Astrocyte (in vitro differentiated cells and primary cell): ENCODE results near the gene OSBP. TPM values are rescaled to one million over a fixed set of nuclear protein-coding genes. Genes with fewer than 3 reads are reported as not detected.

Experiments used
- DNase-seq: peaks from one replicate; pipeline ENCODE4 v3.0.0-alpha.2; 2010; ENCODE audit warnings: low read depth
- FAIRE-seq: peaks from 2 replicates; lab custom pipeline; 2011; peaks lifted over from hg19 to GRCh38; lab: Jason Lieb, UNC
- H2AFZ ChIP-seq: 2 replicates; pipeline ENCODE4 v1.6.0; 2012; ENCODE audit warnings: low read depth, low read length, inconsistent platforms
- H3K27ac ChIP-seq: 2 replicates; pipeline ENCODE4 v1.5.1; 2011; ENCODE audit warnings: low read depth, low read length, inconsistent platforms
- H3K27me3 ChIP-seq: 2 replicates; pipeline ENCODE4 v1.6.0; 2011; ENCODE audit warnings: low read length, inconsistent platforms; ENCODE audit not compliant: insufficient read depth
- H3K36me3 ChIP-seq: 2 replicates; pipeline ENCODE4 v1.5.1; 2011; ENCODE audit warnings: low read length, inconsistent platforms; ENCODE audit not compliant: insufficient read depth
- H3K4me1 ChIP-seq: 2 replicates; pipeline ENCODE4 v1.5.1; 2011; ENCODE audit warnings: low read length, inconsistent platforms; ENCODE audit not compliant: insufficient read depth
- H3K4me2 ChIP-seq: 2 replicates; pipeline ENCODE4 v1.6.0; 2012; ENCODE audit warnings: low read length, inconsistent platforms
- H3K4me3 ChIP-seq: 2 replicates; pipeline ENCODE4 v1.5.1; 2011; ENCODE audit warnings: low read depth, mild to moderate bottlenecking, low read length, inconsistent platforms; ENCODE audit not compliant: insufficient read depth
- H3K79me2 ChIP-seq: 2 replicates; pipeline ENCODE4 v1.6.0; 2012; ENCODE audit warnings: mild to moderate bottlenecking, low read length, inconsistent platforms; ENCODE audit not compliant: insufficient read depth
- H3K9ac ChIP-seq: 2 replicates; pipeline ENCODE4 v1.6.0; 2012; ENCODE audit warnings: mild to moderate bottlenecking, low read length, inconsistent platforms
- H3K9me3 ChIP-seq: 2 replicates; pipeline ENCODE4 v1.5.1; 2012; ENCODE audit warnings: low read depth, mild to moderate bottlenecking, low read length, inconsistent platforms; ENCODE audit not compliant: insufficient read depth
- H4K20me1 ChIP-seq: 2 replicates; pipeline ENCODE4 v1.6.0; 2012; ENCODE audit warnings: low read length, inconsistent platforms; ENCODE audit not compliant: insufficient read depth
- H3K27ac Mint-ChIP-seq: one replicate; pipeline ENCODE4 v1.8.0; 2021; ENCODE audit warnings: mild to moderate bottlenecking, mixed read lengths; ENCODE audit not compliant: unreplicated experiment
- H3K27me3 Mint-ChIP-seq: one replicate; pipeline ENCODE4 v1.8.0; 2021; ENCODE audit warnings: low read depth, mixed read lengths; ENCODE audit not compliant: unreplicated experiment
- H3K36me3 Mint-ChIP-seq: one replicate; pipeline ENCODE4 v1.8.0; 2021; ENCODE audit warnings: low read depth, mixed read lengths; ENCODE audit not compliant: unreplicated experiment
- H3K4me1 Mint-ChIP-seq: one replicate; pipeline ENCODE4 v1.8.0; 2021; ENCODE audit warnings: low read depth, mixed read lengths; ENCODE audit not compliant: unreplicated experiment
- H3K4me3 Mint-ChIP-seq: one replicate; pipeline ENCODE4 v1.8.0; 2021; ENCODE audit warnings: mild to moderate bottlenecking, moderate library complexity, mixed read lengths; ENCODE audit not compliant: unreplicated experiment
- H3K9me3 Mint-ChIP-seq: one replicate; pipeline ENCODE4 v1.8.0; 2021; ENCODE audit warnings: mild to moderate bottlenecking, mixed read lengths; ENCODE audit not compliant: unreplicated experiment
- CTCF ChIP-seq: IDR thresholded peaks from 2 replicates; pipeline ENCODE4 v1.5.1; 2011; ENCODE audit warnings: low read depth, mild to moderate bottlenecking, inconsistent platforms, low read length, moderate library complexity; ENCODE audit not compliant: insufficient read depth
- EZH2 ChIP-seq: IDR thresholded peaks from 2 replicates; pipeline ENCODE4 v1.6.1; 2012; ENCODE audit warnings: mild to moderate bottlenecking, low read length, inconsistent platforms; ENCODE audit not compliant: insufficient read depth
- total RNA-seq: library from RNA; stranded (reverse); gene quantifications from 2 replicates; pipeline ENCODE4 v1.2.1, GENCODE V29; 2021

The OSBP gene
- total RNA-seq, 1 donor from 2014 or later = 48.6 TPM

GRCh38 chr11:59611570-59612565, 3.7 kb downstream of the OSBP start:
- H3K4me3 ChIP-seq = no peak overlapping the region
- peaks cover 15% of the 10 kb centered on the region for H3K4me1 ChIP-seq
- no peak overlapping the region for H2AFZ ChIP-seq
- Mint-ChIP-seq H3K4me1 (peaks cover 43% of the 10 kb centered on the region), H3K36me3 (peaks cover 14% of the 10 kb centered on the region), H3K9me3 (no peaks in the 10 kb centered on the region), H3K4me3 (peak overlapping the region; percentile 28), H3K27me3 (no peaks in the 10 kb centered on the region), H3K27ac (peak overlapping the region; percentile 14)
- H4K20me1 ChIP-seq = peaks cover 73% of the 10 kb centered on the region
- DNase-seq (peak; percentile 26), FAIRE-seq (no peak)
- H3K9ac ChIP-seq = no peak overlapping the region
- peak overlapping the region; percentile 5 for H3K4me2 ChIP-seq
- H3K27ac ChIP-seq = no peak overlapping the region
- peaks cover 35% of the 10 kb centered on the region for H3K36me3 ChIP-seq
- H3K79me2 ChIP-seq = peaks cover 72% of the 10 kb centered on the region
- H3K9me3 ChIP-seq = no peaks in the 10 kb centered on the region
- H3K27me3 ChIP-seq = no peaks in the 10 kb centered on the region
- TF ChIP-seq CTCF (no peak), EZH2 (no peak)

GRCh38 chr11:59610289-59610688, 5.3 kb downstream of the OSBP start:
- no peaks in the 10 kb centered on the region for H3K27me3 Mint-ChIP-seq
- H3K4me3 Mint-ChIP-seq = no peak overlapping the region
- TF ChIP-seq CTCF (no peak), EZH2 (no peak)
- no peak overlapping the region for H3K4me2 ChIP-seq
- peaks cover 88% of the 10 kb centered on the region for H4K20me1 ChIP-seq
- H3K36me3 ChIP-seq = peaks cover 41% of the 10 kb centered on the region
- H2AFZ ChIP-seq = no peak overlapping the region
- no peak for DNase-seq
- peaks cover 14% of the 10 kb centered on the region for H3K36me3 Mint-ChIP-seq
- no peak overlapping the region for H3K4me3 ChIP-seq
- peaks cover 11% of the 10 kb centered on the region for H3K4me1 ChIP-seq
- peaks cover 40% of the 10 kb centered on the region for H3K4me1 Mint-ChIP-seq
- FAIRE-seq = no peak
- no peaks in the 10 kb centered on the region for H3K27me3 ChIP-seq
- H3K9me3 ChIP-seq = no peaks in the 10 kb centered on the region
- H3K9me3 Mint-ChIP-seq = no peaks in the 10 kb centered on the region
- H3K9ac ChIP-seq = no peak overlapping the region
- peaks cover 87% of the 10 kb centered on the region for H3K79me2 ChIP-seq
- no peak overlapping the region for H3K27ac ChIP-seq
- H3K27ac Mint-ChIP-seq = no peak overlapping the region
